AG08395 (cell line): ENCODE measurements around the gene INTS1.
"Not testable (repeated sequence)": the region's sequence is repeated elsewhere in the genome, so short reads cannot be mapped to it uniquely, and the experiment has no call there.

Experiments used
- DNase-seq: peaks from one replicate; pipeline ENCODE4 v3.0.0; 2012; ENCODE audit warnings: mixed read lengths, low spot score

INTS1 gene

GRCh38 chr7:1529383-1530116 is 25.4 kb upstream of the INTS1 start:
- DNase-seq: no peak

- DNase-seq: no peak
Measured at GRCh38 chr7:1526271-1526754, 22.1 kb upstream of the INTS1 start.

- no peak for DNase-seq
Measured at GRCh38 chr7:1525409-1525808, 21.2 kb upstream of the INTS1 start.

DNA sequence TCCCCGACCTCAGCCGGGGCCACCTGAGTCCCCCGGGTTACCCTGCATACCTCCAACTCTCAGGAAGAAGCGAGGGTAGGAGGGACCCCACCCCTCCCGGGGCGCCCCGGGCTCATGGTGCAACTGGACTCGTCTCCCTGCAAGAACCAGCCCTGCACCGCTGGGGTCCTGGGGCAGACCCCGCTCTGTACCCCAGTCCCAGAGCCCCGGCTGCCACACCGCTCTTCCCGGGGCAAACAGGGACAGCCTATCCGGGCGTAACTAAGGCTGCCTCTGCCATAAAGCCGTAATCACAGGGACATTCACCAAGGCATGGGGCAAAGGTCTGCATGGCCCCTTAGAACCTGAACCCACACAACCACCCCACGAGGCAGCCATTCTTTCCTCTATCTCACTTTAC is 19.7 kb upstream of the INTS1 start:
- DNase-seq: no peak

GRCh38 chr7:1523208-1523607 is 19.0 kb upstream of the INTS1 start:
- no peak for DNase-seq

DNA sequence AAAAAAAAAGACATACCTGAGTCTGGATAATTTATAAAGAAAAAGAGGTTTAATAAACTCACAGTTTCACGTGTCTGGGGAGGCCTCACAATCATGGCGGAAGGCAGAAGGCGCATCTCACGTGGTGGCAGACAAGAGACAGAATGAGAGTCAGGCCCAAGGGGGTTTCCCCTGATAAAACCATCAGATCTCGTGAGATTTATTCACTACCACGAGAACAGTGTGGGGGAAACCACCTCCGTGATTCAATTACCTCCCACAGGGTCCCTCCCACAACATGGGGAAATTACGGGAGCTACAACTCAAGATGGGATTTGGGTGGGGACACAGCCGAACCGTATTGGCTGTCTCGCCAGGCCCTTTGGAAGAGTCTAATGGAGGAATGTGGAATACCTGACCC is 17.3 kb upstream of the INTS1 start:
- DNase-seq: no peak

GRCh38 chr7:1520539-1521234 is 16.5 kb upstream of the INTS1 start:
- DNase-seq: no peak

GRCh38 chr7:1519322-1519922 is 15.2 kb upstream of the INTS1 start:
- DNase-seq: not testable (repeated sequence)

- no peak for DNase-seq
Measured at GRCh38 chr7:1516586-1517251, 12.5 kb upstream of the INTS1 start.

GRCh38 chr7:1515509-1515967 is 11.3 kb upstream of the INTS1 start:
- DNase-seq: not testable (repeated sequence)

DNA sequence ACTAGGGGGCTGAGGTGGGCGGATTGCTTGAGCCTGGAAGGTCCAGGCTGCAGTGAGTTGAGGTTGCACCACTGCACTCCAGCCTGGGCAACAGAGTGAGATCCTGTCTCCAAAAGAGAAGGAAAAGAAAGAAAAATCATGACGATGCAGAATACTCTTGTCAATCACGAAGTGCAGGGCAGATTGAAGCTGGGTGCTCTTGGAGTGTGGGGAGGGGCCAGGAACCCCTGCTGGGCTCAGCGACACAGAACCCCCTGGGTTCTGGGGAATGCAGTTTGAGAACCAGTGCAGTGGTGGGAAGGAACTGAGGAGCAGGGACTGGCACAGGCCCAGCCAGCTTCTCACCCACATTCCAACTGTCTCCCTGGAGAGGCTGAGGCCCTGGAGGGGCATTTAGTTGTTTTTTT is 10.8 kb upstream of the INTS1 start:
- no peak for DNase-seq

- DNase-seq: no peak
Measured at GRCh38 chr7:1514407-1514806, 10.2 kb upstream of the INTS1 start.

DNA sequence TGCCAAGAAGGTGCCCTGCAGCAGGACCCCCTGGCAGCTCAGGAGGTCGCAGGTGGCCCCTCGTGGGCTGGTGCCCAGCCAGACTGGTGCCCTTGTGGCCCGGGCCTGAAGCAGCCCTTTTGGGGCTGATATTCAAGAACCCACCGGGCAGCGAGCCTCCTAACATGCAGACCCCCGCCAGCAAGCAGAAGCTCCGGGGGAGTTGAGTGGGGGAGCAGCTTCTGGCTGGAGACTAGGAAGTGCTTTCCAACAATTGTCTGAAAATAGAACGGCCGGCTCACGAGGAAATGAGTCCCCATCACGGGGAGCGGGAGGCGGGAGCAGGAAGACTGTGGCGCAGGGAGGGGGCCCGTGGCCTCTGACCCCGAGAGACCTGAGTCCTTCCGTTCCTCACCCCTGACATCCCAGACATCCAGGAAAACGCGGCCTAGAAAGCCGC is 9.5 kb upstream of the INTS1 start:
- no peak for DNase-seq

DNA sequence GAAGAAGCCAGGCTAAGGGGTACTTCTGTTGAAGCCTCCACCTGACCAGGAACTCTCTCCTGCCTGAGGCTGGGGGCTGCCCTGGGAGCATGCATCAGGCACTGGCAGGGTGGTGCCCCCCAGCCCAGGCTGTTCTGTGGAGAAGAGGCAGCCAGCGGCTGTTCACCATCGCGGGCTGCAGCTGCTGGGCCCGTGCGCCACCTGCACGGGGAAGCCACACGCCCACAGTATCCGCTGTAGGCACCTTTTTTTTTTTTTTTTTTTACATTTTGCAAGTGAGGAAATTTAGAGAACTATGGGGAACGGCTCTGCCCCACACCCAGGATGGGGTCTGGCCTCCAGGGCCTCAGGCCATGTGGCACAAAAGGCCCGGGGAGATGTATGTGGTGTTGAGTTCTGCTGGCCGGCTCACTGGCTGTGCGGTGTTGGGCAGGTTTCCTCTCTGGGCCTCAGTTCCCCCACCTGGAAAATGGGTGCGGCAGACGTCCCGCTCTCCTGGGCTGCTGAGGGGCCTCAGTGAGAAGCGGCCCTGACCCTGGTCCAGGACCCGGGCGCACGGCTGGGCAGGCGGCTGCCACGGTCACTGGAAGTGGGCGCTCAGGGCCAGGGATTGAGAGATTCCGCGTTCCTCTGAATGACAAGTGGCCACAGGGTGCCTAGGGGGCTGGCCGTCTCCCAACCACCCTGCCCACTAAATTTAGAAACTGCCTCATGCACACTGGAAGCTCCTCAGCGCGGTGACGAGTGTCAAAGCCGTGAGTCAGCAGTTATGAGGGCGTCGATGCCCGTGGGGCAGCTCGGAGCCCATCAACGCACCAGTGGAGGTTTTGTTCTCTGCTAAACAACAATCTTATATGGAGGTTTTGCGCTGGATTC is 8.8 kb upstream of the INTS1 start:
- DNase-seq: peak; percentile 75

- no peak for DNase-seq
Measured at GRCh38 chr7:1511444-1512422, 7.5 kb upstream of the INTS1 start.

GRCh38 chr7:1510780-1511154 is 6.6 kb upstream of the INTS1 start:
- DNase-seq: no peak

GRCh38 chr7:1509226-1509625 is 5.0 kb upstream of the INTS1 start:
- DNase-seq: no peak

DNA sequence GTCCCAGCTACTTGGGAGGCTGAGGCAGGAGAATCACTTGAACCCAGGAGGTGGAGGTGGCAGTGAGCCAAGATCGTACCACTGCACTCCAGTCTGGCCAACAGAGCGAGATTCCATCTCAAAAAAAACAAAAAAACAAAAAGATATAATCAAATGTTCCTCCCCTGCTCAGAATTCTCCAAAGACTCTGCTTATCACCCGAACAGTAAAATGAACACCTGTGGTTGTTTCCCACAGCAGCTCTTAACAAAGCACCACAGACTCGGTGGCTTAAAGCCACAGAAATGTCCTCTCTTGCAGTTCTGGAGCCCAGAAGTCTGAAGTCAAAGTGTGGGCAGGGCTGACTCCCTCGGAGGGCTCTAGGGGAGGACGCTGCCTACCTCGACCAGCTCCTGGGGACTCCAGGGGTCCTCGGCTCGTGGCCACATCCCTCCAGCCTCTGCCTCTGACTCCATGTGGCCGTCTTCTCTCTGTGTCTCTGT is 4.1 kb upstream of the INTS1 start:
- no peak for DNase-seq

GRCh38 chr7:1505731-1506550 is 1.8 kb upstream of the INTS1 start:
- DNase-seq: no peak
